DND-41 (cell line): ENCODE measurements around the gene STX10.

Source experiments
- ATAC-seq: fragments of 200-7000 bp; cut with Tn5 transposase; 3 replicates; pipeline ENCODE4 v1.9.1; 2021; ENCODE audit warnings: low read depth; ENCODE audit not compliant: insufficient read depth
- DNase-seq: peaks from one replicate; pipeline ENCODE4 v3.0.0-alpha.2; 2020
- H2AFZ ChIP-seq: 2 replicates; pipeline ENCODE4 v1.6.0; 2012; ENCODE audit warnings: low read depth, low read length
- H3K27ac ChIP-seq: 2 replicates; pipeline ENCODE4 v1.5.1; 2012; ENCODE audit warnings: low read length, inconsistent platforms
- H3K27me3 ChIP-seq: fragments of 200-600 bp; sonication (generic); 2 replicates; pipeline ENCODE4 v1.6.0; 2012; ENCODE audit warnings: low read length, mild to moderate bottlenecking, inconsistent platforms; ENCODE audit not compliant: insufficient read depth, poor library complexity
- H3K36me3 ChIP-seq: 2 replicates; pipeline ENCODE4 v1.5.1; 2012; ENCODE audit warnings: low read length, inconsistent platforms; ENCODE audit not compliant: insufficient read depth
- H3K4me1 ChIP-seq: 2 replicates; pipeline ENCODE4 v1.5.1; 2012; ENCODE audit warnings: mild to moderate bottlenecking, low read length; ENCODE audit not compliant: insufficient read depth
- H3K4me2 ChIP-seq: 2 replicates; pipeline ENCODE4 v1.6.0; 2012; ENCODE audit warnings: mild to moderate bottlenecking, moderate library complexity, low read length, inconsistent platforms; ENCODE audit not compliant: insufficient read depth
- H3K4me3 ChIP-seq, 2 experiments: fragments of 200-600 bp in 1 of 2; shearing (Covaris generic) in 1 of 2; 2 replicates each; pipeline ENCODE4 v1.5.1; 2012 to 2016; ENCODE audit warnings: inconsistent platforms in 2 of 2, low read length in 2 of 2, mild to moderate bottlenecking in 2 of 2, low read depth in 1 of 2, moderate library complexity in 1 of 2
- H3K79me2 ChIP-seq: 2 replicates; pipeline ENCODE4 v1.6.0; 2012; ENCODE audit warnings: low read length, inconsistent platforms; ENCODE audit not compliant: insufficient read depth
- H3K9ac ChIP-seq: 2 replicates; pipeline ENCODE4 v1.6.0; 2012; ENCODE audit warnings: low read depth, mild to moderate bottlenecking, inconsistent platforms, low read length, moderate library complexity
- H3K9me3 ChIP-seq: 2 replicates; pipeline ENCODE4 v1.5.1; 2012; ENCODE audit warnings: low read length, moderate library complexity, mild to moderate bottlenecking, inconsistent platforms; ENCODE audit not compliant: insufficient read depth, severe bottlenecking
- H4K20me1 ChIP-seq: 2 replicates; pipeline ENCODE4 v1.6.0; 2012; ENCODE audit warnings: low read length; ENCODE audit not compliant: insufficient read depth
- CTCF ChIP-seq: IDR thresholded peaks from 2 replicates; pipeline ENCODE4 v1.5.1; 2012; ENCODE audit warnings: borderline replicate concordance, low read length, moderate library complexity, mild to moderate bottlenecking; ENCODE audit not compliant: poor library complexity, severe bottlenecking; ENCODE audit errors: extremely low read depth
- EZH2 ChIP-seq: IDR thresholded peaks from 3 replicates; pipeline ENCODE4 v1.6.1; 2012; ENCODE audit warnings: borderline replicate concordance, low read depth, mild to moderate bottlenecking, moderate library complexity, low read length, inconsistent platforms; ENCODE audit not compliant: severe bottlenecking

Gene STX10

DNA sequence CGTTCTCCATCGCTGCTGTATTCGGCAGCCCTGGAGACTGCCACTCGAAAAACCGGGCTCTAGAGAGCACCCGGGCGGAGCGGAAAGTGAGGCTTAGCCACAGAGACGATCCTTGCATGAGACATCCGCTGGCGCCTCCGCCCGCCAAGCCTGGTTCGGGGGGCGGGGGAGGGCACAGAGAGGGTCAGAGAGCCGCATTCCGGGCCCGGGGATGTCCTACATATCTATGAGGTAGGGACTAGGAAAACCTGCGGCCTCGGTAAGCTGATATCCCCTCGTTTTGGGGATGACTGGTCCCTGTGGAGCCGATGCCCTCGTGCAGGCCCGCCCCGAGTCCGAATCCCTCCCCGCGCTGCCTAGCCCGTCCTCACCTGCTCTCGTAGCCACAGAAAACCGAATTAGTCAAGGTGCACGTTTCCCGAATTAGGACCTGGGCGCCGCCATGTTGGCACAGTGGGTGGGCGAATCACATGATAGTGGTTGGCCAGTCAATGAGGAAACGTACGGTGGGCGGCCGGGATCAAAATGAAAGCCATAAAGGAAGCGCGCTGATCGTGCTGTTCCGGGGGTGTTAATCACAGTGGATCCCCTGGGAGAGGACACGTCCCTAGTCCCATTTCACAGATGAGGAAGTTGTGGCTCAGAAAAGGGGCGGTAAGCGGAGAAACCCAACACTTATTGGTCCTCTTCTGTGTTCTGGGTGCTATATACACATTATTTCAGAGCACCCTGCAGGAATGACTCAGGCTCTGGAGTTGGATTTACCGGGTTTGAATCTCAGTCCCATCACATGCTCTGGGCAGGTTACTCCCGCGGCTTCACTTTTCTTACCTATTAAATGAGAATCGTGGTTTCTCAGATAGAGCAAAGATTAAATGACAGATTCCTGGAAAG, 33.6 kb downstream of the STX10 start, which contains the start of gene TRMT1:
TRMT1 (minus strand) TSS at position 459 of the 894 bp plus-strand sequence; CDS start at position 118, 341 bp downstream.
- ATAC-seq (peak; percentile 70), DNase-seq (peak; percentile 94)
- peaks cover 55% of the 10 kb centered on the region for H3K79me2 ChIP-seq
- no peaks in the 10 kb centered on the region for H3K27me3 ChIP-seq
- peak within 1 kb of the TSS; percentile 75 for H2AFZ ChIP-seq
- TF ChIP-seq CTCF (no peak), EZH2 (no peak)
- peak within 1 kb of the TSS; percentile 59 for H3K9ac ChIP-seq
- H4K20me1 ChIP-seq = peaks cover 28% of the 10 kb centered on the region
- H3K36me3 ChIP-seq = peaks cover 47% of the 10 kb centered on the region
- H3K27ac ChIP-seq = peak within 1 kb of the TSS; percentile 55
- peak within 1 kb of the TSS; percentile 58 to 72 for H3K4me3 ChIP-seq
- H3K9me3 ChIP-seq = no peaks in the 10 kb centered on the region
- peak within 1 kb of the TSS; percentile 95 for H3K4me2 ChIP-seq
- H3K4me1 ChIP-seq = peaks cover 51% of the 10 kb centered on the region

DNA sequence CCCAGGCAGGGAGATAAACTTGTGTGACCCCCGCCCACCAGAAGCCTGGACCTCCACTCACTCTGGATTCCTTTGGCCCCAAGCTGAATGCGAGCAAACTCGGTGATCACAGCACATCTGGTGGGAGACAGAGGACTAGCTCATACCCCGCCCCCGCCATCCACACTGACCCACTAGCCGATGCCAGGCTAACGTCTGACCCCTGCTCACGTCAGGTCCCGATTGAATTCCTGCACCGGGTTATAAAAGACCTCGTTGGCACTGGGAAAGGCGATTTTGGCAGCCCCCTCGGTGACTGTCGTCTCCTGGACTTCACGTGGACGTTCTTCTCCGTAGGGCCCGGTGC, 34.3 kb downstream of the STX10 start:
- peak overlapping the region; percentile 95 for H3K4me2 ChIP-seq
- TF ChIP-seq CTCF (no peak), EZH2 (no peak)
- ATAC-seq = no peak
- peak overlapping the region; percentile 59 for H3K9ac ChIP-seq
- H3K36me3 ChIP-seq = peaks cover 41% of the 10 kb centered on the region
- H3K79me2 ChIP-seq = peaks cover 49% of the 10 kb centered on the region
- H4K20me1 ChIP-seq = peaks cover 22% of the 10 kb centered on the region
- H3K27me3 ChIP-seq = no peaks in the 10 kb centered on the region
- H3K27ac ChIP-seq = peak overlapping the region; percentile 54
- peak overlapping the region; percentile 58 to 72 for H3K4me3 ChIP-seq
- no peaks in the 10 kb centered on the region for H3K9me3 ChIP-seq
- peaks cover 50% of the 10 kb centered on the region for H3K4me1 ChIP-seq
- H2AFZ ChIP-seq = peak overlapping the region; percentile 75
- DNase-seq = no peak

- no peak for TF ChIP-seq EZH2
- no peak for TF ChIP-seq CTCF
- H3K4me3 ChIP-seq = no peak overlapping the region
- no peak overlapping the region for H2AFZ ChIP-seq
- H3K36me3 ChIP-seq = peaks cover 44% of the 10 kb centered on the region
- no peak overlapping the region for H3K27ac ChIP-seq
- no peak overlapping the region for H3K9ac ChIP-seq
- peaks cover 19% of the 10 kb centered on the region for H3K79me2 ChIP-seq
- no peak overlapping the region for H3K4me2 ChIP-seq
- no peaks in the 10 kb centered on the region for H3K9me3 ChIP-seq
- no peaks in the 10 kb centered on the region for H3K27me3 ChIP-seq
- DNase-seq (no peak), ATAC-seq (no peak)
- peaks cover 24% of the 10 kb centered on the region for H3K4me1 ChIP-seq
- no peaks in the 10 kb centered on the region for H4K20me1 ChIP-seq
Measured at GRCh38 chr19:13112555-13112954, 37.6 kb downstream of the STX10 start.
